OCI-LY1 (cell line): ENCODE results near the gene GPT2.

Source experiments
- H2AFZ ChIP-seq: fragments of 200-600 bp; sonication (generic), shearing (Covaris generic); 2 replicates; pipeline ENCODE4 v1.6.0; 2014; ENCODE audit warnings: antibody characterized with exemption, mild to moderate bottlenecking, low read length
- H3F3A ChIP-seq: fragments of 200-600 bp; sonication (generic), shearing (Covaris generic); 2 replicates; pipeline ENCODE4 v1.6.0; 2014; ENCODE audit warnings: mild to moderate bottlenecking, antibody characterized with exemption, low read length, moderate library complexity; ENCODE audit not compliant: insufficient read depth
- H3K27ac ChIP-seq: fragments of 200-600 bp; sonication (generic); 2 replicates; pipeline ENCODE4 v1.5.1; 2014; ENCODE audit warnings: low read length, mixed run types, mild to moderate bottlenecking, low read depth; ENCODE audit not compliant: poor library complexity, severe bottlenecking
- H3K27me3 ChIP-seq: fragments of 200-600 bp; sonication (generic); 2 replicates; pipeline ENCODE4 v1.6.0; 2014; ENCODE audit warnings: antibody characterized with exemption, mild to moderate bottlenecking, low read length, moderate library complexity; ENCODE audit not compliant: insufficient read depth
- H3K36me3 ChIP-seq: fragments of 200-600 bp; sonication (generic); 2 replicates; pipeline ENCODE4 v1.6.1; 2014; ENCODE audit warnings: mild to moderate bottlenecking, antibody characterized with exemption, low read length, moderate library complexity, mixed read lengths; ENCODE audit not compliant: insufficient read depth
- H3K4me1 ChIP-seq: fragments of 200-600 bp; sonication (generic); 2 replicates; pipeline ENCODE4 v1.5.1; 2014; ENCODE audit warnings: mild to moderate bottlenecking, low read length, moderate library complexity; ENCODE audit not compliant: insufficient read depth, severe bottlenecking
- H3K4me2 ChIP-seq: fragments of 200-600 bp; sonication (generic), shearing (Covaris generic); 2 replicates; pipeline ENCODE4 v1.6.1; 2014; ENCODE audit warnings: low read length
- H3K4me3 ChIP-seq: fragments of 200-600 bp; sonication (generic); 2 replicates; pipeline ENCODE4 v1.5.1; 2014; ENCODE audit warnings: low read length, low read depth, mild to moderate bottlenecking, mixed read lengths; ENCODE audit not compliant: poor library complexity, severe bottlenecking
- H3K79me2 ChIP-seq: fragments of 200-600 bp; shearing (Covaris generic); 2 replicates; pipeline ENCODE4 v1.6.1; 2016; ENCODE audit warnings: mixed run types, low read length, mixed read lengths; ENCODE audit not compliant: insufficient read depth
- H3K9ac ChIP-seq: fragments of 200-600 bp; sonication (generic), shearing (Covaris generic); 2 replicates; pipeline ENCODE4 v1.6.1; 2014; ENCODE audit warnings: mild to moderate bottlenecking, low read length, mixed read lengths
- H3K9me2 ChIP-seq: fragments of 200-600 bp; sonication (generic), shearing (Covaris generic); 2 replicates; pipeline ENCODE4 v1.6.1; 2014; ENCODE audit warnings: low read depth, mild to moderate bottlenecking, low read length, mixed read lengths
- H3K9me3 ChIP-seq: fragments of 200-600 bp; shearing (Covaris generic); 2 replicates; pipeline ENCODE4 v1.6.1; 2014; ENCODE audit warnings: low read length, mixed read lengths
- H4K20me1 ChIP-seq: fragments of 200-600 bp; sonication (generic), shearing (Covaris generic); 2 replicates; pipeline ENCODE4 v1.6.0; 2016; ENCODE audit warnings: mild to moderate bottlenecking, low read length; ENCODE audit not compliant: insufficient read depth
- CTCF ChIP-seq: fragments of 200-600 bp; sonication (generic), shearing (Covaris generic); IDR thresholded peaks from 2 replicates; pipeline ENCODE4 v1.5.1; 2017; ENCODE audit warnings: mild to moderate bottlenecking, antibody characterized with exemption, low read length, moderate library complexity, mixed read lengths
- EZH2 ChIP-seq: fragments of 200-600 bp; sonication (generic), shearing (Covaris generic); IDR thresholded peaks from 2 replicates; pipeline ENCODE4 v1.8.0; 2017; ENCODE audit warnings: borderline replicate concordance, mixed run types, mild to moderate bottlenecking, antibody characterized with exemption, low read length, moderate library complexity, mixed read lengths

GPT2 gene

GRCh38 chr16:46883690-46884512, at the start of gene GPT2:
Gene GPT2, plus strand, starts transcription at chr16:46884362. Its CDS starts 354 bp downstream, at chr16:46884716.
- Histone ChIP-seq H3K9me3 (no peaks in the 10 kb centered on the region), H3F3A (peaks cover 3% of the 10 kb centered on the region; the same call in 1 of the 2 replicates), H2AFZ (no peak within 1 kb of the TSS), H3K27ac (no peak within 1 kb of the TSS), H3K27me3 (no peaks in the 10 kb centered on the region), H3K4me2 (peak within 1 kb of the TSS; percentile 88), H3K79me2 (no peaks in the 10 kb centered on the region), H3K4me3 (peak within 1 kb of the TSS; percentile 92), H3K9ac (peak within 1 kb of the TSS; percentile 87), H3K4me1 (peaks cover 45% of the 10 kb centered on the region), H3K36me3 (no peaks in the 10 kb centered on the region), H4K20me1 (no peaks in the 10 kb centered on the region), H3K9me2 (no peaks in the 10 kb centered on the region)
- TF ChIP-seq EZH2 (no peak), CTCF (no peak)

GRCh38 chr16:46836534-46837530, 47.3 kb upstream of the GPT2 start:
- Histone ChIP-seq H4K20me1 (no peaks in the 10 kb centered on the region), H2AFZ (peak overlapping the region; percentile 90), H3K4me3 (no peak overlapping the region), H3K9me3 (no peaks in the 10 kb centered on the region), H3K27ac (peak overlapping the region; percentile 82), H3K4me2 (peak overlapping the region; percentile 28), H3K36me3 (no peaks in the 10 kb centered on the region), H3K79me2 (no peaks in the 10 kb centered on the region), H3K27me3 (no peaks in the 10 kb centered on the region), H3K9ac (peak overlapping the region; percentile 2; the same call in 1 of the 2 replicates), H3F3A (no peaks in the 10 kb centered on the region), H3K9me2 (no peaks in the 10 kb centered on the region), H3K4me1 (peaks cover 49% of the 10 kb centered on the region)
- TF ChIP-seq CTCF (no peak), EZH2 (no peak)

GRCh38 chr16:46839986-46840443, 44.1 kb upstream of the GPT2 start:
- 0 out of 2 replicates have a peak overlapping the region, but pooled peaks have one; percentile 79 for H2AFZ ChIP-seq

More at GRCh38 chr16:46839986-46840443, 44.1 kb upstream of the GPT2 start:
- no peak for TF ChIP-seq CTCF
- TF ChIP-seq EZH2, result no peak
- Histone ChIP-seq H3K9me2 (no peaks in the 10 kb centered on the region), H3K79me2 (no peaks in the 10 kb centered on the region), H3K27ac (peak overlapping the region; percentile 42), H3K9ac (no peak overlapping the region), H3K4me3 (no peak overlapping the region), H4K20me1 (no peaks in the 10 kb centered on the region), H3K27me3 (no peaks in the 10 kb centered on the region), H3K36me3 (no peaks in the 10 kb centered on the region), H3F3A (no peaks in the 10 kb centered on the region), H3K9me3 (peaks cover 4% of the 10 kb centered on the region; the same call in 1 of the 2 replicates), H3K4me2 (no peak overlapping the region), H3K4me1 (peaks cover 22% of the 10 kb centered on the region)
